Activated T-cell treated with anti-CD3 and anti-CD28 coated beads, Interleukin-2, amount 50 U/mL, for 24 hours (primary cell): ENCODE results near the gene SPON1.

ENCODE experiments used
- DNase-seq: peaks from one replicate; pipeline ENCODE4 v3.0.0-alpha.2; 2020
- H3K27ac Mint-ChIP-seq: 2 replicates; pipeline ENCODE4 v1.8.0; 2020; ENCODE audit warnings: mild to moderate bottlenecking, mixed read lengths
- H3K27me3 Mint-ChIP-seq: 2 replicates; pipeline ENCODE4 v1.8.0; 2020; ENCODE audit warnings: mixed read lengths
- H3K36me3 Mint-ChIP-seq: 2 replicates; pipeline ENCODE4 v1.8.0; 2020; ENCODE audit warnings: low read depth, mixed read lengths
- H3K4me1 Mint-ChIP-seq: 2 replicates; pipeline ENCODE4 v1.8.0; 2020; ENCODE audit warnings: low read depth, mixed read lengths
- H3K4me3 Mint-ChIP-seq: 2 replicates; pipeline ENCODE4 v1.8.0; 2020; ENCODE audit warnings: mild to moderate bottlenecking, moderate library complexity, mixed read lengths
- H3K9me3 Mint-ChIP-seq: 2 replicates; pipeline ENCODE4 v1.8.0; 2020; ENCODE audit warnings: mixed read lengths

The SPON1 gene

DNA sequence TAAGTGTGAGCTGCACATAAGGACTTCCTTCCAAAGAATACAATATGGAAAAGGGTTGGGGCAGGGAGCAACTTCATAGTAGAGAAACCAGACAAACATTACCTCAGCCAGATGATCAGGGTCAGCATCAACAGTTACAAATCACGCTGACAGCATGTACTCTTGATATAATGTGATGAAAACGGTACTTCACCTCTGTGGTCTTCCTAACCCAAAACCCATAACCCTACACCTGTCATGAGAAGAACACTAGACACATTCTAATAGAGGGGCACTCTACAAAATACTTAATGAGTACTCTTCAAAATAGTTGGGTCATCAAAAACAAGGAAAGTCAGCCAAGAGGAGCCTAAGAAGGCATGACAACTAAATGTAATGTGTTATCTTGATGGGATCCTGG is 352.6 kb downstream of the SPON1 start:
- peaks cover 49% of the 10 kb centered on the region for H3K4me1 Mint-ChIP-seq
- H3K9me3 Mint-ChIP-seq: no peaks in the 10 kb centered on the region
- H3K27me3 Mint-ChIP-seq: no peaks in the 10 kb centered on the region
- no peak for DNase-seq
- H3K27ac Mint-ChIP-seq: peak overlapping the region; percentile 68
- no peaks in the 10 kb centered on the region for H3K36me3 Mint-ChIP-seq
- no peak overlapping the region for H3K4me3 Mint-ChIP-seq
